Right kidney (tissue), 1 donor: ENCODE data around the gene MLLT6.

Experiments used
- DNase-seq: peaks from one replicate; pipeline ENCODE4 v3.0.0-alpha.2; 2016

MLLT6 gene

GRCh38 chr17:38768417-38768816 is 63.3 kb downstream of the MLLT6 start:
- no peak for DNase-seq

- DNase-seq = no peak
These were observed 68.2 kb downstream of the MLLT6 start for GRCh38 chr17:38773258-38773657.

DNA sequence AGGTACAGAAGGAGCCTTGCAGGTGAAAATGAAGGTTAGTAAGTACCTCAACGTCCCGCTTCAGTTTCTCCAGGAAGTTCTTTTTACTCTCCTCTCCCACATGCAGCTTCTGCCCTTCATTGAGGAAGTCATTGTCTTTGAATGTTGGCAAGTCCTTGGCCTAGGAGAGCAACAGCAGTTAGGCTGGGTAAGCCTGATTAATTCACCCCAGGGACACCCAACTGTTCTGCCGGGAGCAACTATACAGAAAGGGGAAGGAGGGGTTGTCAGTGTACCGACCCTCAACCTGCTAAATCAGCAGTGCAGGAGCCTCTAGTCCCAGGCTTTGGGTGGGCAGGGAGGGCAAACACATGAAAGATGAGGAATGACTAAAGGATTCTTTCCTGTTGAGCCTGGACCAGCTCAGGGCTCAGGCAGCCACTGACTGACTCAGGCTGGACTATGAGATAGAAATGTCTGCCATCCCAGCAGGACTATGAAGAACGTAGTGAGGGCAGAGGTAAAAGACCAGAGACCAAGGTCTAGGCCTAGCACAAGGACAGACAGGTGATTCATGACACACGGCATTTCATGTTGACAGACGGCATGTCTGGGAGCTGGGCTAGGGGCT is 72.7 kb downstream of the MLLT6 start:
- no peak for DNase-seq
